Fibroblast of villous mesenchyme (primary cell): ENCODE measurements around the gene RPS10. TPM values are rescaled to one million over a fixed set of nuclear protein-coding genes. Genes with fewer than 3 reads are reported as not detected.

Experiments
- DNase-seq: peaks from one replicate; pipeline ENCODE4 v3.0.0-alpha.2; 2010; ENCODE audit warnings: low read depth
- H3K4me3 ChIP-seq: 2 replicates; pipeline ENCODE4 v1.5.1; 2011; ENCODE audit warnings: low read depth, mild to moderate bottlenecking, low read length
- total RNA-seq: library from RNA; depleted of rRNA; stranded (reverse); fragments of >200 nt; gene quantifications from 2 replicates; pipeline ENCODE4 v1.2.3, GENCODE V29; 2012
- TF ChIP-seq, protein P1 (sequence below): IDR thresholded peaks from 2 replicates; pipeline ENCODE4 v1.5.1; 2012; ENCODE audit warnings: low read depth, mild to moderate bottlenecking, low read length; ENCODE audit not compliant: insufficient read depth

Gene RPS10
- total RNA-seq = 1,680 and 1,946 TPM in 2 replicates

DNA sequence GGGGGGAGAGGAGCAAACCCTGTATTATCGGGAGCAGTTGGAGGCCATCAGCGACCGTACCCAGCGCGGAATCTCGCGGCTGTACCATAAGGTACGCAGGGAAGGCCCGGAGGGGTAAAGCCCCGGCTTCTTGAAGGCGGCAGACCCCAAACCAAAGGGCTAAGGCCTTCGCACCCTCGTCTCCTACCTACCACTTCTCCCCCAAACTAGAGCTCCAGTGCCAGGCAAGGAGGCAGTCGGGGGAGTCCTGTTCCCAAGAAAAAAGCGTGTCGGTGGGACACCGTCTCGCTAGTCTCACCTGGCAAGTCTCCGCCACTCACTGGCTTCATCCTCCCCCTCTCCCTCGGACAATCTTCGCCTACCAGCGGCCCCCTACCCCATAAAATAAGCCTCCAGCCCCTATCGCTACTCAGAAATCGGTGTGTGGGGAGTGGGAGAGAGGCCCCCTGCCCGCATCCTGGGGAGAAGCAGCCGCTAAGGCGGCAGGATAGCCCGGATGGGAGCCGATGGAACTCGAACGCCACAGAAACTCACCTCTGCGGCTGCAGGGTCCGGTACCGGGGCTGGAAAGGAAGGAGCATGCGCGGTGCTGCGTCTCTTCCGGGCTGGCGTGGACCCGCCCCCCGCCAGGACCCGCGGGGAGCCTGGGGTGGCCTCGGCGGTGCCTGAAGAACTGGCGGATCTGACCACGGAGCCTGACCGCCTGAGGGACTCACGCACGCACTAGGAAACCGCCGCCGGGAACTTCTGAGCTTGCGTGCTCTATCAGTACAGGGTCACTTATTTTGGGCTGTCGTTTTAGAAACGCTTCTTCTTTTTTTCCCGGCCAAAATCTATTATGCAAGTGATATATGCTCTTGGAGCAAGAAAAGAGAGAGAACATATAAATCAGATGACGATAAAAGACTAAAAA is at the start of gene RPS10:
Gene RPS10, minus strand, starts transcription at position 572 of the 913 bp plus-strand sequence. CDS start 848 bp downstream, outside the sequence.
- peak; percentile 95 for DNase-seq
- TF ChIP-seq, protein P1, sequence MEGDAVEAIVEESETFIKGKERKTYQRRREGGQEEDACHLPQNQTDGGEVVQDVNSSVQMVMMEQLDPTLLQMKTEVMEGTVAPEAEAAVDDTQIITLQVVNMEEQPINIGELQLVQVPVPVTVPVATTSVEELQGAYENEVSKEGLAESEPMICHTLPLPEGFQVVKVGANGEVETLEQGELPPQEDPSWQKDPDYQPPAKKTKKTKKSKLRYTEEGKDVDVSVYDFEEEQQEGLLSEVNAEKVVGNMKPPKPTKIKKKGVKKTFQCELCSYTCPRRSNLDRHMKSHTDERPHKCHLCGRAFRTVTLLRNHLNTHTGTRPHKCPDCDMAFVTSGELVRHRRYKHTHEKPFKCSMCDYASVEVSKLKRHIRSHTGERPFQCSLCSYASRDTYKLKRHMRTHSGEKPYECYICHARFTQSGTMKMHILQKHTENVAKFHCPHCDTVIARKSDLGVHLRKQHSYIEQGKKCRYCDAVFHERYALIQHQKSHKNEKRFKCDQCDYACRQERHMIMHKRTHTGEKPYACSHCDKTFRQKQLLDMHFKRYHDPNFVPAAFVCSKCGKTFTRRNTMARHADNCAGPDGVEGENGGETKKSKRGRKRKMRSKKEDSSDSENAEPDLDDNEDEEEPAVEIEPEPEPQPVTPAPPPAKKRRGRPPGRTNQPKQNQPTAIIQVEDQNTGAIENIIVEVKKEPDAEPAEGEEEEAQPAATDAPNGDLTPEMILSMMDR = no peak
- H3K4me3 ChIP-seq = peak within 1 kb of the TSS; percentile 98

GRCh38 chr6:34475238-34475682 is 49.4 kb upstream of the RPS10 start:
- peak; percentile 73 for DNase-seq
- TF ChIP-seq, protein P1 = no peak
- H3K4me3 ChIP-seq = no peak overlapping the region

GRCh38 chr6:34474754-34475153 is 48.9 kb upstream of the RPS10 start:
- TF ChIP-seq, protein P1 = no peak
- DNase-seq = no peak
- no peak overlapping the region for H3K4me3 ChIP-seq

DNA sequence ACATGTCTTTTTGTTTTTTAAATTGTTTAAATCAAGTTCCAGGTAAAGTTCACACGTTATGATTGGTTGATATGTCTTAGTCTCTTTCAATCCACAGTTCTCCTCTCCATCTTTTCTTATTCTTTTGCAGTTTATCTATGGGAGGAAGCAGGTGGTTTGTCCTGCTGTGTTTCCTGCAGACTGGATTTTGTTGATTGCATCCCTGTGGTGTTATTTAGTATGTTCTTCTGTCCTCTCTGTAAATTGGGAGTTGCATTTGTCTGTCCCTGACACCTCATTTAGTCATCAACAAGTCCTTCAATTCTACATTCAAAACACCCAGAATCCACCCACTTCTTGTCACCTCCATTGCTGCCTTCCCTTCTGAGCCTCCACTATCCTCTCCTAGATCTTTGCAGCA is 48.1 kb upstream of the RPS10 start:
- DNase-seq = no peak
- TF ChIP-seq, protein P1 = no peak
- H3K4me3 ChIP-seq = no peak overlapping the region

GRCh38 chr6:34472425-34472824 is 46.6 kb upstream of the RPS10 start:
- DNase-seq = no peak
- TF ChIP-seq, protein P1 = no peak
- H3K4me3 ChIP-seq = no peak overlapping the region

DNA sequence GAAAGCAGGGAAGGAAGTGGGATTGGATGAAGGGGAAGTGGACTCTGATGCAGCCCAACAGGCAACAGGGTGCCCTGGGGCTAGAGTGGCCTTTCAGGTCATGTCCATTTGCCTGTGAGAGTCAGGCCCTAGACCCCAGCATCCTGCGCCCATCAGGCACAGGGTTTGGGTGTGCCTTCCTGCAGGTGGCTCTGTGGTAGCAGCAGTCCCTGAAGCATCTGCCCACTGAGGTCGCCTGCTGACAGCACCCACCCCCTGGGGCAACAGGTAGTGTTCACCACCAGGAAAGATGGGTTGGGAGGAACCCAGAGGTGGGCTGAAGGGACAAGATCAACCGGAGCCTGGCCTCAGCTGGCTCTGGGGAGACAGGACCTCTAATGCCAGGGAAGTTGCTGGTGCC is 43.6 kb upstream of the RPS10 start:
- DNase-seq = no peak
- TF ChIP-seq, protein P1 = no peak
- no peak overlapping the region for H3K4me3 ChIP-seq
